GM21786 (cell line): ENCODE measurements around the gene MLLT1.

Experiments
- ATAC-seq: cut with Tn5 transposase; IDR thresholded peaks from one replicate; pipeline ENCODE4 v1.9.1; 2021; ENCODE audit not compliant: unreplicated experiment

The MLLT1 gene

DNA sequence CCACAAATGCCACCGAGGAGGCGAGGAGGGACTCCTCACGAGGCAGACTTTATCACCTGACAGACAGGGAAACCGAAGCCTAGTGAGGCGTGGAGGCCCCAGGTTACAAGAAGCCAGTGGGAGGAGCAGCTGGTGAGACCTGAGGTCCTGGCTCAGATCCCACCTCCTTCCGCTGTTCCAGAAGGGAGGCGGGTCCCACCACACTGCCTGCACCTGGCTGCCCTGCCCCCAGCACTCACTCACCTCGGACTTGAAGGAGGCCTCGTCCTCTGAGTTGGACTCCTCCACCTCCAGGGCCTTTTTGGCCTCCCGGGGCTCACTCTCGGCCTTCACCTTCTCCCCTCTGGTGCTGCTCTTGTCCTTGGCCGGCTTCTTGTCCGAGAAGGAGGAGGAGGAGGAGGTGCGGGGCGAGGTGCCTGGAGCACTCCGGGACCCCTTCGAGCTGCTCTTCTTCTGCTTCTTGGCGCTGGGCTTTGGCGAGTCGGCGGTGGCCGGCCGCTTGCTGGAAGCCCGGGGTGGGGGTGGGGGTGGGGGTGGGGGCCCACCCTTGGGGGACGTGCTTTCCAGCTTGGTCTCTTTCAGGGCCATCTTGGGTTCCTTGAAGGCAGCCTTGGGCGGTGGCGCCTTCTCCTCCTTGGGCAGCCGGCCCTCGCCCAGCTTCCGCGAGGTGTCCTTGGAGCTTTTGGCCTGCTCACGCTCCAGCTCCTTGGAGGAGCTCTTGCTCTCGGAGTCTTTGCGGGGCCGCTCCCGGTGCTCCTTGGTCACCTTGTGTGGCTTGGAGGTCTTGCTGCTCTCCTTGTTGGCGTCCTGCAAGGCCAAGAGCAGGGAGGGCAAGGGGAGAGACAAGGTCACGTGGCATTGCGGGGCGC, 57.7 kb downstream of the MLLT1 start:
- no peak for ATAC-seq

DNA sequence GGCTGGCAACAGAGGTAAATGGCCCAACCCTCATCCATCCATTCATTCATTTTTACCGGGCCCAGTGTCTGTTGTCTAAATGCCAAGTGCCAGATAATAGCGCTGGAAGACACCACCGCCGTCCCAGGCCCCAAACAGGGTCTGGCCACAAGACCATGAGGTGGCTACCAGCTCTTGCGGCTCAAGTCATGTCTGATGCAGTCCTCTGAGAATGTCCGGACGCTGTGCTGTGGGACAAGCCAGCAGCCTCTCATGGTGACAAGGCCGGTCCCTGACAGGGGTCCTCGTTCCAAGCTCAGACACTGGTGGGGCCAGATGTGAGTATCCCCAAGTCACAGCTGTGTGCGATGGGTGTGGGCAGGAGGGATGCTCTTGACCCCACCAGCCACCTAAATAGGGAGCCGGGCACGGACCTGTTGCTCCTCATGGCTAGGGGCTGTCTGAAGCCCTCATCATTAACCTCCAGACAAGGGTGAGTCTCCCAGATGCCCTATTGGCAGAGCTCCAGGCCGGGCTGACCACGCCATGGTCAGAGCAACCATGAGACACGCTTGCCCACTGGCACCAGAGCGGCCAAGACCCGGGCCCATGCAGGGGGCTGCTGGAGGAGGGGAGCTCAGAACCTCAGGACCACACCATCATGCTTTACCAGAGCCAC, 58.4 kb downstream of the MLLT1 start:
- no peak for ATAC-seq

DNA sequence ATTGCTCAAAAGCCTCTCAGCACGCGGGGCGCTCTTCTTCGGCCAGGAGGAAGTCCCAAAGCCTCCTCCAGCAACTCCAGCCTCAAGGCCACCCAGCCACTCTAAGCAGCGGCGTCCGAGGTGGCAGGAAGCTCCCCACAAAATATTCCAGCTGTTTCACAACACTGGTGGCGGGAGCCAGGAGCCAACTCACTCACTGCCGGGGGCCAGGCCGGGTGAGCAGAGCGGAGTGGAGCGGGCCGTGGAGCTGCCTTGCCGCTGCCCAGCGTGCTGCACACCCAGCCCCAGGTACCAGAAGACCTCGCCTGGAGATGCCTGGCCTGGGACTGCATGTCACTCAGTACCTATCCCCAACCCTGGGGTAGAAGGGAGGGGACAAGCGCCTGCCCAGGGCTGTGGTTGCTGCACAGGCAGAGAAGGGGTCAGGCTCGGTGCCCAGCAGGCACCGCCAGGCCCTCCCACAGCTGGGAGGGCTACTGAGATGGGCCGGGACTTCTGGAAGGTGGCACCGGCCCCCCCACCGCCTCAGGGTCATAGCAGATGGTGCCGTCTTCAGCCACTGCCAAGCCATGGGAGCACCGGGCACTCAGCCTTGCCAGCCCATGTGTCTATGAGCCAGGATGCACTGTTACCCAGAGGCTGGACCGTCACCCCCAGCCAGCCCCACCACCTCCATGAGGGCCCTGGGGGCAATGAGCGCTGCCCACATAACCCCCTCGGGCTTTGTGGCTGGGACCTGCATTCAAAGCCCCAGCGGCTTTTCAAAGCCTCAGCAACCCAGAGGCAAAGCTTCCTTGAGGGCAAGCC, 59.2 kb downstream of the MLLT1 start:
- ATAC-seq, result no peak

DNA sequence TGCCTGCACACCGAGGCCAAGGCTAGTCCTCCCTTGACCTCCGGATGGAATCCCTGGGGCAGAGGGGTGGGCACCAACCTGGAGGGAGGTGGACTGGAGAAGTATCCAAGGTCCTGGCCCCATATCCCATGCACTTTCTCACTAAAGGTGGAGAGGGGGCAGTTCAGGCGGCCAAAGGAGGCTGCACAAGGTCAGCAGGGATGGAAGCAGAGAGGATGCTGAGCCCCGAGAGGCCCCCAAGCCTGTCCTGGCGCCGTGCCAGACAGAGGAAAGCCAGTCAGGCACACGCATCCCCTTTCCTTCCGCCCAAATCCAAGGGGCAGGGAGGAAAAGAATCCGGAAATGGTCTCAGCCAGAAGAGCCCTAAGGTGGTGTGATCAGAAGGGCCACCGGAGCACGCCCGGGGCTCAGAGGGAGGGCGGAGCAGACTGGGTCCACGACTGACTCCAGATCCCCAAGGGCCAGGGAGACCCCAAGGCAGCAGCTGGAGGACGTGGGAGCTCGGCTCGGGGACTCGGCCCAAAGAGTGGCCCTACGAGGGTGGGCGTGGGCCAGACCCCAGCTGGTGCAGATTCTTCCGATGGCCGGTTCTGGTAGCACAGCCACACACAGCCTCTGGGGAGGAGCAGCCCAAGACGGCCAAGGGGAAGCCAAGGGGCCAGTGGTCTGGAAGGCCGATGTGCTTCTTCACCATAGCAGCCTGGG, 60.0 kb downstream of the MLLT1 start:
- no peak for ATAC-seq

DNA sequence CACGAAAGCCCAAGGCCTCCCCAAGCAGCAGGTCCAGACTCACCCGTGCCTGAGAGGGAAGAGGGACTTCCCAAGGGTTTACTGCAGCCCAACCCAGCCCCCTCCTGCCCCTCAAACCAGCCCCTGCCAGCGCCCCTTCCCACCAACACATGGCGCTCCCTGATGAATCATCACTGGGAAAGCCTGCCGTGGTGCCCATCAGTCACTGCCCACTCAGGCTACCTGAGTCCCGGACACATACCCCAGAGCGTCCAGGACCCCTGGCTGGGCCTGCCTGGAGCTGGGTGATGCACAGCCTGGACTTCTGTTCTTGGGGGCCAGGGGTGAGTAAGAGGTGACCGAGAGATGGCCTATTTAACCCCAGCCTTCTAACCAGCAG, 60.6 kb downstream of the MLLT1 start:
- no peak for ATAC-seq

DNA sequence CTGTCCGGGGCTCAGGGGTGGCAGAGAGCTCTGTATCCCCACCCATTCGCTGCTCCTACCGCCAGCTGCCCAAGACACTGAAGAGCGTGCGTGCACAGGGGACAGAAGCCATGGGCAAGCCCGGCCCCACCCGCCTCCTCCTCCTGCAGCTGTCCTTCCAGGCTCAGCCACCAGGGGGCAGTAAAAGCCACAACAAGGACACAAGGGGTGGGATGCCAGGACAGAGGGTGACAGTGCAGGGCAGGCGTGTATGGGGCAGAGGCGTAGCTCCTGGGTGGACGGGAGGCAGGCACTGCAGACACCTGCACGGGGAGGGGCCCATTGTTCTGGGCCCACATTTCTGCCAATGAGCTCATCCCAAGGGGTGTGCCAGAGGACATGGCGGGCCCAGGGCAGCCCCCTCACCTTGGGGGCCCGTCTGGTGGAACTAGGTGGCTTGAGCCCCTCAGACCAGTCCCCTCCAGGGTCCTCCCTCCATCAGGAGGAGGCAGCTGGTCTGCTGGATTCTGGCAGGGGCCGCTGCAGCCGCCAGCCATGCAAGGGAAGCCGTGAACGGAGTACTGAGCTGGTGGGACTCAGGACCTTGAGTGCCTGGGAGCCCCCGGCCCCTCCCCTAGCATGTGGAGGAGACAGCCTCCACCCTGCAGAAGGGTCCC, 61.2 kb downstream of the MLLT1 start:
- ATAC-seq, result no peak

DNA sequence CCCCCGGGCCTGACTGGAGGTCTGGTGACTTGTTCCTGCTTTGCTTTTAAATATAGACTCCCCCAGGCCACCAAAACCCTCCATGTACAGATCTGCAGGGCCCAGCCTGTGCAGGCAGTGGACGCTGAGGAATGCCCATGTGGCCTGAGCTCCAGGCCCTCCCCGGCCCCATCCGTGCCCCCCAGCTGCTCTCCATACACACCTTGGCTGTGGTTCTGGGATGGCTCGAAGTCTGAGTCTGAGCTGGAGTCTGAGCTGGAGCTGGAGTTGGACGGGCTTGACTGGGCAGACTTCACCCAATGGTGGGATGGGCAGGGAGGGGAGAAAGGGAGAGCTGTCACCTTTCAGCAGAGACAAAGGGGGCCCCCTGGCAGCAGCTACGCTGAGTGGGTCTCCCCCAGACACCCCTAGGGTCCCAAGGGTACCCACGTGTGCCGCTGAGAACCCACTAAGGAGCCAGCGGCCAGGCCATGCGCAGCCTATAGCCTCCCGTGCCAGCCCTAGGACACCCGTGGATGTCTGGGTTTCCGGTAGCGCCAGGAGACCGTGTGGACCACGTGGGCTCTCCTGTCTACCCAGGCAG, 61.9 kb downstream of the MLLT1 start:
- no peak for ATAC-seq

DNA sequence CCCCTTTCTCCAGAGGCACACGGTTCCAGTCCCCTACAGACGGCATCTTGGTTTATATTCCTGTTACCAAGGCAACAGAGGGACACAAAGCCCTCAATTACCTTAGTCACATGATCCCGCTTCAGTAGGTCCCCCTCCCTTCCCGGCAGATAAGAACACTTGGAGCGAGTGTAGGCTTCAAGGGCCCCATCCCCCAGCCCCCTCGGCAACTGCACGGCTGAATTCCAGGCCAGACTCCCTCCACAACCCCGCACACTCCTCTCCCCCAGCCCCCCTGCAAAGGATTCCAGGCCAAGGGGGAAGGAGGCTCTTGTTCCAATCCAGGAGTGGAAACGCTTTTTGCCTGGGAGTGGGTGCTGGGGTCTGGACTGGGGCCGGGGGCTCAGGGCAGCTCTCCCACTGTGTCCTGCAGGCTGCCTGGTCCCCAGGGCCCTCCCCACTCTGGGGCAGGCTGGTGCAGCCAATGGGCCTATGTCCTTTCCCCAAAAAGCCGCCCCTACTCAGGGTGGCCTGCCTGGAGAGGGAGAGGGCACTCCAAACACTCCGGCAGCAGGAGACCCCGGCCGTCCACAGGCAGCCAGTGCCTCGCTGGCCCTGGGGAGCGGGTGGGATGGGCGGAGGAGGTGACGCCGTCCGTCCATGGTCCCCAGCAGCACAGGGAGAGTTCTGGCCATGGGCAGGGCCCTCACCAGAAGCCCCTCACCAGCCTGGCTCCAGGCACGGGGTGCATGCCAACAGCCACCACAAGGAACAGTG, 62.6 kb downstream of the MLLT1 start:
- ATAC-seq, result no peak

DNA sequence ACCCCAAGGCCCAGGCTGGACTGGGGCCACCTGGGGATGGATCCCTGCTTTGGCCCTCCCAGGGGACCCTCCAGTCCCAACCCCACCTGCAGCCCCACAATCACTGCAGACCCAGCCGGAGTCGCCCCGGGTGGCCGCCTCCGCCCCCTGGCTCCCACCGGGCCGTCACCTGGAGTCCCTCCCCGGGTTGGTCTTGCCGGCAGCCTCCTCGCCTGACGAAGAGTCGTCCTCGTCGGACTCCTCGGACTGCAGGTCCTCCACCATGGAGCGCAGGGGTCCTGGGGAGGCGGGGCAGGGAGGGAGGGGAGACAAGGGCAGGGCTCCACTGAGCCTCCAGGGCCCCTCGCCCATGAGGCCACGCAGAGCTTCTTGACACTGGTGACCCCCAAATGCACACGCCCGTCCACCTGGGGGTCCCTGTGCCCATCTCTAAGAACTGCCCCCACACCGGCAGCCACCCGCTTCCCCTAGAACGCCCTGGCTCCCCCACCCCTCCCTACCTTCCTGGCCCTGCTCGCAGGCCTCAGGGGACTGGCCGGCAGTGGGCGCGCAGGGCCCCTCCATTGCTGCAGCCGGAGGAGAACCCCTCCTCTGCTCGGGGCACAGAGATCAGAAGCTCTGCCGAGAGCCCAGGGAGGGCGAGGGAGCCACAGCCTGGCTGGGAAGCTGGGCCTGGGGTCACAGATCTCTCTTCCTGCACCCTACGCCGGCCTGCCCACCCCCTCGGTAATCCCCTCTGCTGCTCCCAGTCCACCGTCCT, 63.4 kb downstream of the MLLT1 start:
- no peak for ATAC-seq

DNA sequence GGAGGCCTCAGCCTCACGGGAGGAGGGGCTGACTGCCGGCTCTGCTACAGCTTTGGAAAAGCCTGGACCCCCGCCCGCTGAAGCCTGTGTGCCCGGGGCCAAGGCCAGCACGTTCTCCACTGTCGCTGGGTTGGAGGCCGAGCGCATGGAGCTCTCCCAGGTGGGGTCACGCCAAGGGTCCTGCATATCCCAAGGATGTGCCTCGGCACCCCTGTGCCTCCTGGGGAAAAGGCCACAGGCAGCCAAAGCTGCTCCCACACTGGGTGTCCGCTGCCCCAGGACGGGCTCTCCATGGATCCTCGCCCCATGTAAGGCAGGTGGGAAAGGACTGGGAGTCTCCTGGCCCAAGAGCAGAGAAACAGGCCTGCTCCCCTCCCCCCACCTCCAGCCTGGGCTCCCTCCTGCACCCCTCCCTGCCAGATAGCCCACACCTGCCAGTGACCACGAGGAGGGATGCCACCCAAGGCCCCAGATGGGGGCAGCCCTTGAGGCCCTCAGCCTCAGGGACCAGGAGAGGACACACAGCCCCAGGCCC, 64.0 kb downstream of the MLLT1 start:
- no peak for ATAC-seq

DNA sequence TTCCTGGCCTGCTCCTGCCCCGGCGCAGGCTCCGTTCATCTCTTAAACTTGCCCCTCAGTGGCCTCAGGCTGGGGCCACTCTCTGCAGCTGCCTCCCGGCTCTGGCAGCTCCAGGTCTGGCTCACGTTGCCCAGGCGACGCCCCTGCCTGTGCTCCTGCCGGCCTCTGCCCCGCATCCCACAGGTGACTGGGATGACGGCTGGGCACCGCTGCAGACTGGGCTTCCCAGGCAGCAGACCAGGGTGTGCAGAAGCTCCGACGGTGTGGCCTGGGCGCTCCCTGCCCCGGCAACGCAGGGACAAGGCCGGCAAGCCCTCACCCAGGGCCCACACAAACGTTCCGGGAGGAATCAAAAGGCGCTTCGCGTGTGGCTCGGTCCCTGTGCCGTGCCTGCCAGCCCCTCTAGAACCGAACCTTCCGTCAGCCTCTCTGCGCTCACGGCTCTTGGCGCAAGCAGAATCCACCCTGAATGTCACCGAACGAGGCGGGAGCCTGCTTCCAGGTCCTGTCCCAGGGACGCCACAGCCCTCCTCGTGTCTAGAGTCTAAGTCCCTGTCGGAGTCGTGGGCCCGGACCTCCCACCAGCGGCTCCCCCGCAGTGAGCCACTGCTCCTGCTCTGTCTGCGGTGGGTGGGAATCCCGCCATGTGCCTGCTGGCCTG, 64.8 kb downstream of the MLLT1 start:
- ATAC-seq, result no peak

DNA sequence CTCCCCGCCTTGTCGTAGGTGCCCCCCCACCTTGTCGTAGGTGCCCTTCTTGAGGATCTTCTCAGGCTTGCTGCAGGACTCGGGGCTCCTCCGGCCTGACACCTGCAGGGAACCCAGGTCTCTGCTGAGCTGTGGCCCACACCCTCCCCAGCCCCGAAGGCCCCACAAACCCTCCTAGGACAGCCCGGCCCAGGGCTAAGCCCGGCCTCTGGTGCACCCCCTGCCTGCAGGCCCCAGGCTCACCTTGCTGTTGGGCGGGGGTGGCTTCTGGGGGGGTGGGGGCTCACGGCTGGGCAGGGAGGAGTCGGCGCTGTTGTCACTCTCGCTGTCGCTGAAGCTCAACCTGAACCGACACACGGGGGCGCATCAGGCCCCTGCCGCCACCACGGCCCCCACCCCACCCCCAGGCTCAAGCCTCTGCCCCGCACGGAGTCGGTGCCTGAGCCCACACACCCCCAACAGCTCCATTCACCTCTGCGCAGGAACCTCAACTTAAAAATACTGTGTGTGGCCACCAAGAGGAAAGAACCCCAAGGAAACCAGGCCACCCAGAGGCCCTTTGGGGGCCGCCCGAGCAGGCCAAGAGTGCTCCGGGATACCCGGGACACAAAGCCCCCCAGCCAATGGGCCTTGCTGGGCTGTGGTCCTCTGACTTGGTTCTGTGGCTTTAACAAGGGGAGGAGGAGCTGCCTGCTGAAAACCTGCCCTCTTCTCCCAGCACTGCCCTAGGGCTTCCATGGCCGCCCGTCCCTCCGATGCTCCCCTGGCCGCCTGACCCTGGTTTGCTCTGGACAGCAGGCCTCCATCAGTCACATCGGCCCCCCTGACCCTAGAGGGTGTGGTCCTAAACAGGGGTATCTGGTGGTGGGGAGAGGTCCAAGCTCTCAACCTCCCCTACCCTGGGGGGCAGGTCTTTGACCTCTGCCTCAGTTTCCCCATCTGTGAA, 65.8 kb downstream of the MLLT1 start:
- no peak for ATAC-seq

DNA sequence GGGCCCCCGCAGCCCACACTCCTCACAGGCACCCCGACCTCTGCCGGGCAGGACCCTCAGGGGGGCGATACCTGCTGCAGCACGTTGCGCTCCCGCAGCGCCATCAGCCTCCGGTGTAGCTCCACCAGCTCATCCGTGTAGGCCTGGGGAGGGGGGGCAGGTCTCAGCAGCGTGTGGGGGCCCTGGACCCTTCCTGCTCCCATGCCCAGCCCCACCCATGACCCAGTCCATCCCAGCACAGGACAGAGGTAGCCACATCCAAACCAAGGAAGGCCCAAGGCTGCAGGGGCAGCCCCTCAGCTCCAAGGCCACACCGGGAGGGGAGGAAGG, 66.5 kb downstream of the MLLT1 start:
- no peak for ATAC-seq

DNA sequence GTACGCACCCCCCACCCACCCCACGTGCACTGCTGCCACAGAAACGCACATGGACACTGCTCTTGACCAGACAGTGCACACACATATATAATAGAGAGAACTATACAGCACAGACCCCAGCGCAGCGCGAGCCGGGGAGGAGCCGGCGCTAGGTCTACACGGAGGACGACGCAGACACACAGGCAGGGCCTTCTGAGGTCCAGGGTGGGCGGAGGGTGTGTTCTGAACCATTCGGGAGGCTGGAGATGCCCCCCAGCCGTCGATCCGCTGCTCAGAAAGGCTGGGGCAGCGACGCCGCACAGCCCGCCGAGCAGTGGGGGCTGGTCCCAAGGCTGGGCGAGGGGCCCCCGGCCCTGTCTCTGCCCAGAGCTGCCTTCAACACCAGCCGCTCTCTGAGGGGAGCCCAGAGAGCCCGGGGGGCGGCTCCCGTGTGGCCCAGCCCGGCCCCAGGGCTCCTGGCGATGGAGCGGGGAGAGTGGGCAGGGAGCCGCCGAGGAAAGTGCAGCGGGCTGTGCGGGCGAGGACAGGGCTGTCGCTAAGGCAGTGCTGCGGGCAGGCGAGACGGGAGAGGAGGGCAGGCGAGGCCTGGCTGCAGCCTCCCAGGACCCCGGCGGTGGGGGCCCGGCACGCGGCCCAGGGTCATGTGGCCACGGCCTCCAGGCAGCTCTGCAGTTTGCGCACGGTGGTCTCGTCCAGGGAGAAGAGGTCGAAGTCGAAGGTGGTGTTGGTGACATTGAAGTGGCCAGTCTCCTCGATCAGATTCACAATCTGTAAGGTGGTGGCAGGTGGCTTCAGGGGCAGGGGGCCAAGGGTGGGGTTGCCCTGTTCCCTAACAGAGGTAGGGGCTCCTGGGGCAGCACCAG, 67.1 kb downstream of the MLLT1 start:
- no peak for ATAC-seq

DNA sequence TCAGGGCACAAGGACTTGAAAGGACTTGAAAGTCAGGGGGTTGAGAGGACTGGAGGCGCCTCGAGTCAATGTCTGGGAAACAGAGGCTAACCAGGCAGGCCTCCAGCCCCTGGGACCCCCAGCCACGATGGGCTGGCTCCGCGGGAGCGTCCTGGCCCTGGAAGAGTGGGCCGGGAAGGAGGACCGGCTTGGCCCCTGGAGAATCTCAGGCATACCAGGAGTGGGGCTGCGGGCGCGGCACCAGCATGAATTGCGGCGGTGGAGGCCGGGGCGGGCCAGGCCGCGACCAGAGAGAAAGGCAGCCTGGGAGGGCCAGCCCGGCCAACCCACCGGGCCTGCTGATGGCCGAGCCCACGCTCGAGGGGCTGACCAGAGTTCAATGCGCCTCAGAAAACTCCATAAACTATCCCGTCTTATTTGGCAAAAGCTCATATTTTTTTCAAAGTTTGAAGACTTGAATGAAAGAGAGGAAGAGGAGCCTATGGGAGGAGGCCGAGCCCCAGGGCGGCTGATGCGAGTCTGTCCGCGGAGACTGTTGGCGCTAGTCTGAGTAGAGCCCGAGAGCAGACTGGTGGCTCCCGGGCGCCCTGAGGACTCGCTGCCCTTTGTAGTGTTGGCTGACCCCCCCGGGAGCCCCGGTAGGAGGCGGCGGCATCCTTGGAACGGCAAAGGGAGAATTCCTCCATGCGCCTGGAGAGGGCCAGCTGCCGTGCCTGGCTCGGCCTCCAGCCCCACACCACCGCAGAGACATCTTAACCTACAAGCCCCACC, 68.0 kb downstream of the MLLT1 start:
- ATAC-seq, result no peak
